Measurements from ENCODE around the gene ANKS1B. TPM values are rescaled to one million over a fixed set of nuclear protein-coding genes. Genes with fewer than 3 reads are reported as not detected.

Gene ANKS1B
- total RNA-seq, 4 donors from 2014 or later, result 0.88 to 10.7 (median 4.4) TPM

DNA sequence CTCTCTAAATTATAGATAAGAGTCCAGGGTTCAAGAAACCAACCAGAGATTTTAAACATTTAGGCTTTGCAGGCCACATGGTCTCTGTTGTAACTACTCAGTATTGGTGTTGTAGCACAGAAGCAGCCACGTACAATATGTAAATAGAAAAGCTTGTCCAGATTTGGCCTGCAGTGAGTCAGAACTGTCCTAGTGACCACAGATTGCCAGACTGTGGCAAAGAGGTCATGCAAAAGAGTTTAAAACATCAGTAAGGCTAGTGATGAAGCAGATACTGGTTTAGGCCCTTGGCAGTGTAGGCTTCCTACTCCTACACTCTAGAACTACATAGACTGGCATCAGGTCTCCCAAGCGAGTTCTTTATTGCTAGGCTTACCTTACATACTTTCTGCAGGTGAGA, 454.8 kb downstream of the ANKS1B start:
- no peak for DNase-seq
- Histone ChIP-seq H3K9me3 (no peaks in the 10 kb centered on the region), H3K36me3 (no peaks in the 10 kb centered on the region), H3K4me1 (no peaks in the 10 kb centered on the region), H3K27ac (no peak overlapping the region), H3K27me3 (no peaks in the 10 kb centered on the region), H3K4me3 (no peak overlapping the region)
- TF ChIP-seq POLR2A (IDR thresholded peaks at IDR 0.05), result no peak
- TF ChIP-seq, protein P1, sequence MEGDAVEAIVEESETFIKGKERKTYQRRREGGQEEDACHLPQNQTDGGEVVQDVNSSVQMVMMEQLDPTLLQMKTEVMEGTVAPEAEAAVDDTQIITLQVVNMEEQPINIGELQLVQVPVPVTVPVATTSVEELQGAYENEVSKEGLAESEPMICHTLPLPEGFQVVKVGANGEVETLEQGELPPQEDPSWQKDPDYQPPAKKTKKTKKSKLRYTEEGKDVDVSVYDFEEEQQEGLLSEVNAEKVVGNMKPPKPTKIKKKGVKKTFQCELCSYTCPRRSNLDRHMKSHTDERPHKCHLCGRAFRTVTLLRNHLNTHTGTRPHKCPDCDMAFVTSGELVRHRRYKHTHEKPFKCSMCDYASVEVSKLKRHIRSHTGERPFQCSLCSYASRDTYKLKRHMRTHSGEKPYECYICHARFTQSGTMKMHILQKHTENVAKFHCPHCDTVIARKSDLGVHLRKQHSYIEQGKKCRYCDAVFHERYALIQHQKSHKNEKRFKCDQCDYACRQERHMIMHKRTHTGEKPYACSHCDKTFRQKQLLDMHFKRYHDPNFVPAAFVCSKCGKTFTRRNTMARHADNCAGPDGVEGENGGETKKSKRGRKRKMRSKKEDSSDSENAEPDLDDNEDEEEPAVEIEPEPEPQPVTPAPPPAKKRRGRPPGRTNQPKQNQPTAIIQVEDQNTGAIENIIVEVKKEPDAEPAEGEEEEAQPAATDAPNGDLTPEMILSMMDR (IDR thresholded peaks at IDR 0.05), result no peak

DNA sequence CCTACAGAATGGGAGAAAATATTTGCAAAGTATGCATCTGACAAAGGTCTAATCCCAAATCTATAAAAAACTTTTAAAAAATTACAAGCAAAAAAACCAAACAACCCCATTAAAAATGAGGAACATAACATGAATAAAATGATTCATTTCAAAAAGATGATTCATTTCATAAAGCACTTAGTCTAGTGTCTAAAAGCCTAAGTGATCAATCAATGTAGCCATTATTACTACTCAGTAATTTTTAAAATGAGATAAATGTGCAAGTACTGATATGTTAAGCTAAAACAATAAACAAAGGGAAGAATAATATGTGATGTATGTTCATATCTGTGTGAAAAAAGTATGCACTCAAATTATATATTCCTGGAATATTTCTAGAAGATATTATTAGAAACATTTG, 456.3 kb downstream of the ANKS1B start:
- Histone ChIP-seq H3K36me3 (no peaks in the 10 kb centered on the region), H3K9me3 (no peaks in the 10 kb centered on the region), H3K27me3 (no peaks in the 10 kb centered on the region), H3K4me1 (no peaks in the 10 kb centered on the region), H3K27ac (no peak overlapping the region), H3K4me3 (no peak overlapping the region)
- no peak for DNase-seq
- TF ChIP-seq, protein P1 (IDR thresholded peaks at IDR 0.05), result no peak

DNA sequence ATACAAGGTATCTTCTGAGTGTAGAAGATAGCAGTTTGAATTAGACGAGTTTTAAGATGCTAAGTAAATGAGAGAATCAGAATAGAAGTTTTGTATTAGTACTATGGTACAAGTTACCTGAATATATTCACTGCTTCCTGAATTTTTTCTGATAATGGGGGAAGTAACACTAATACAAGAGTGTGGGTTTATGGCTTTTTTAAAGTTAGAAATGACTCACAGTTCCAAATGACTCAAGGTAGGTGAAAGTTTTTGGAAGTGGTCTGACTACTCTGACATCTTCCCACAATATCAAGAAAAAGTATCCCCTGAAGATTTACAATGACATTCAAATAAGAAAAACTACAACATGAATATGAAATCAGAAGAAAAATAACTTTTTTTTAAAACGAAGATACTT, 460.9 kb downstream of the ANKS1B start:
- no peak overlapping the region for H3K4me3 ChIP-seq
- no peak for TF ChIP-seq POLR2A (IDR thresholded peaks at IDR 0.05)
- TF ChIP-seq, protein P1 (IDR thresholded peaks at IDR 0.05), result no peak
- no peaks in the 10 kb centered on the region for H3K36me3 ChIP-seq
- DNase-seq, result no peak
- H3K4me1 ChIP-seq, result no peaks in the 10 kb centered on the region
- no peaks in the 10 kb centered on the region for H3K9me3 ChIP-seq
- no peak overlapping the region for H3K27ac ChIP-seq
- H3K27me3 ChIP-seq, result no peaks in the 10 kb centered on the region

DNA sequence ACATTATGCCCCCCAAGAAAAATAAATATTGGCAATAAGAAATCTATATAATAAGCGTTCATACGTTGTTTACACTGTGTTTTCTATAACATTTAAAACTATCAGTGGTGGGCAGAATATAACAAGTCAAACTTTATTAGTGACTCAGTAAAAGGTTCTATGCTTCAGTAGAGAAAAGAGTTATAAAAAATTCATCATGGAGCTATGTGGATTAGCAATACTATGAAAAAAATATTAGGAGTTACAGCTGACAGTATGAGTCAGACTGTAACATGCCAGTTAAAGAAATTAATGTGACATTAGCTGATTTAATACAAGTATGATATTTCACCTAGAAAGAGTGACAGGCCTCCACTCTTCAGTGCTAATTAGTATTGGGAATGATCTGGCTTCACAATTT, 462.3 kb downstream of the ANKS1B start:
- no peaks in the 10 kb centered on the region for H3K36me3 ChIP-seq
- TF ChIP-seq POLR2A (IDR thresholded peaks at IDR 0.05), result no peak
- TF ChIP-seq, protein P1 (IDR thresholded peaks at IDR 0.05), result no peak
- DNase-seq, result no peak

DNA sequence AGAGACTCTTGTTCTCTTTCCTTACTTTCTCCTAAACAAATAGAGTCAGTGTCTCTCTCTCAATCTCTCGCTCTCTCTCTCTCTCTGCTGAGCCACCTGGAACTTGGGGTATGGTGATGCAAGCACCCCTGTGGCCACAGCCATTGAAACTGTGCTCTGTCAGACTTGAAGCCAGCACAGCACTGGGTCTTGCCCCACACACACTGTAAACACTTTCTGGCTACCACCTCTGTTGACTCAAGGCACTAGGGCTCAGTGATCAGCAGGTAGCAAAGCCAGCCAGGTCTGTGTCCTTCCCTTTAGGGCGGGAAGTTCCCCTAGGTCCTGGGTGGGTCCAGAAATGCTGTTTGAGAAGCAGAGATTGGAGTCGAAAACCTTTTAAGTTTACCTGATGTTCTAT, 463.1 kb downstream of the ANKS1B start:
- Histone ChIP-seq H3K27ac (no peak overlapping the region), H3K4me1 (no peaks in the 10 kb centered on the region), H3K27me3 (no peaks in the 10 kb centered on the region), H3K9me3 (no peaks in the 10 kb centered on the region), H3K4me3 (no peak overlapping the region), H3K36me3 (no peaks in the 10 kb centered on the region)
- DNase-seq, result no peak
- no peak for TF ChIP-seq POLR2A (IDR thresholded peaks at IDR 0.05)
- TF ChIP-seq, protein P1 (IDR thresholded peaks at IDR 0.05), result no peak

More for the DNA sequence above, 462.3 kb downstream of the ANKS1B start:
- no peak overlapping the region for H3K27ac ChIP-seq
- H3K9me3 ChIP-seq, result no peaks in the 10 kb centered on the region
- H3K27me3 ChIP-seq, result no peaks in the 10 kb centered on the region
- H3K4me3 ChIP-seq, result no peak overlapping the region
- H3K4me1 ChIP-seq, result no peaks in the 10 kb centered on the region

DNA sequence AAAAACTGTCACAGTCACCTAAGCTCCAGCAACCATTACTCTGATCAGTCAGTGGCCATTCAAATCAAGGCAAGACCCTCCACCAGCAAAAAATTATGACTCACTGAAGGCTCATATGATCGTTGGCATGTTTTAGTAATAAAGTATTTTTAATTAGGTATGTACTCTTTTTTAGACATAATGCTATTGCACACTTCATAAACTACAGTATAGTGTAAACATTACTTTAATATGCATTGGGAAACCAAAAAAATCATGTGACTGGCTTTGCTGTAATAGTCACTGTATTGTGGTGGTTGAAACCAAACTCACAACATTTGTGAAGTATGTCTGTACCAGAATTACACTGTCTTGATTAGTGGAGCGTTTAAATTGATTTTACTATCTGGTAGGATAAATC, 471.7 kb downstream of the ANKS1B start:
- TF ChIP-seq POLR2A (IDR thresholded peaks at IDR 0.05), result no peak
- TF ChIP-seq, protein P1 (IDR thresholded peaks at IDR 0.05), result no peak
- Histone ChIP-seq H3K4me3 (no peak overlapping the region), H3K27me3 (no peaks in the 10 kb centered on the region), H3K4me1 (no peaks in the 10 kb centered on the region), H3K36me3 (no peaks in the 10 kb centered on the region), H3K9me3 (no peaks in the 10 kb centered on the region), H3K27ac (no peak overlapping the region)
- no peak for DNase-seq

All from Peyer's patch (tissue), 4 donors.